OCI-LY1 (cell line): ENCODE measurements around the gene RAB6C.
"Not testable (repeated sequence)": the region's sequence is repeated elsewhere in the genome, so short reads cannot be mapped to it uniquely, and the experiment has no call there.

Experiments
- H2AFZ ChIP-seq: fragments of 200-600 bp; sonication (generic), shearing (Covaris generic); 2 replicates; pipeline ENCODE4 v1.6.0; 2014; ENCODE audit warnings: antibody characterized with exemption, mild to moderate bottlenecking, low read length
- H3F3A ChIP-seq: fragments of 200-600 bp; sonication (generic), shearing (Covaris generic); 2 replicates; pipeline ENCODE4 v1.6.0; 2014; ENCODE audit warnings: mild to moderate bottlenecking, antibody characterized with exemption, low read length, moderate library complexity; ENCODE audit not compliant: insufficient read depth
- H3K27ac ChIP-seq: fragments of 200-600 bp; sonication (generic); 2 replicates; pipeline ENCODE4 v1.5.1; 2014; ENCODE audit warnings: low read length, mixed run types, mild to moderate bottlenecking, low read depth; ENCODE audit not compliant: poor library complexity, severe bottlenecking
- H3K27me3 ChIP-seq: fragments of 200-600 bp; sonication (generic); 2 replicates; pipeline ENCODE4 v1.6.0; 2014; ENCODE audit warnings: antibody characterized with exemption, mild to moderate bottlenecking, low read length, moderate library complexity; ENCODE audit not compliant: insufficient read depth
- H3K36me3 ChIP-seq: fragments of 200-600 bp; sonication (generic); 2 replicates; pipeline ENCODE4 v1.6.1; 2014; ENCODE audit warnings: mild to moderate bottlenecking, antibody characterized with exemption, low read length, moderate library complexity, mixed read lengths; ENCODE audit not compliant: insufficient read depth
- H3K4me1 ChIP-seq: fragments of 200-600 bp; sonication (generic); 2 replicates; pipeline ENCODE4 v1.5.1; 2014; ENCODE audit warnings: mild to moderate bottlenecking, low read length, moderate library complexity; ENCODE audit not compliant: insufficient read depth, severe bottlenecking
- H3K4me2 ChIP-seq: fragments of 200-600 bp; sonication (generic), shearing (Covaris generic); 2 replicates; pipeline ENCODE4 v1.6.1; 2014; ENCODE audit warnings: low read length
- H3K4me3 ChIP-seq: fragments of 200-600 bp; sonication (generic); 2 replicates; pipeline ENCODE4 v1.5.1; 2014; ENCODE audit warnings: low read length, low read depth, mild to moderate bottlenecking, mixed read lengths; ENCODE audit not compliant: poor library complexity, severe bottlenecking
- H3K79me2 ChIP-seq: fragments of 200-600 bp; shearing (Covaris generic); 2 replicates; pipeline ENCODE4 v1.6.1; 2016; ENCODE audit warnings: mixed run types, low read length, mixed read lengths; ENCODE audit not compliant: insufficient read depth
- H3K9ac ChIP-seq: fragments of 200-600 bp; sonication (generic), shearing (Covaris generic); 2 replicates; pipeline ENCODE4 v1.6.1; 2014; ENCODE audit warnings: mild to moderate bottlenecking, low read length, mixed read lengths
- H3K9me2 ChIP-seq: fragments of 200-600 bp; sonication (generic), shearing (Covaris generic); 2 replicates; pipeline ENCODE4 v1.6.1; 2014; ENCODE audit warnings: low read depth, mild to moderate bottlenecking, low read length, mixed read lengths
- H3K9me3 ChIP-seq: fragments of 200-600 bp; shearing (Covaris generic); 2 replicates; pipeline ENCODE4 v1.6.1; 2014; ENCODE audit warnings: low read length, mixed read lengths
- H4K20me1 ChIP-seq: fragments of 200-600 bp; sonication (generic), shearing (Covaris generic); 2 replicates; pipeline ENCODE4 v1.6.0; 2016; ENCODE audit warnings: mild to moderate bottlenecking, low read length; ENCODE audit not compliant: insufficient read depth
- EZH2 ChIP-seq: fragments of 200-600 bp; sonication (generic), shearing (Covaris generic); IDR thresholded peaks from 2 replicates; pipeline ENCODE4 v1.8.0; 2017; ENCODE audit warnings: borderline replicate concordance, mixed run types, mild to moderate bottlenecking, antibody characterized with exemption, low read length, moderate library complexity, mixed read lengths
- TF ChIP-seq, protein P1 (sequence below): fragments of 200-600 bp; sonication (generic), shearing (Covaris generic); IDR thresholded peaks from 2 replicates; pipeline ENCODE4 v1.5.1; 2017; ENCODE audit warnings: mild to moderate bottlenecking, antibody characterized with exemption, low read length, moderate library complexity, mixed read lengths

The RAB6C gene

DNA sequence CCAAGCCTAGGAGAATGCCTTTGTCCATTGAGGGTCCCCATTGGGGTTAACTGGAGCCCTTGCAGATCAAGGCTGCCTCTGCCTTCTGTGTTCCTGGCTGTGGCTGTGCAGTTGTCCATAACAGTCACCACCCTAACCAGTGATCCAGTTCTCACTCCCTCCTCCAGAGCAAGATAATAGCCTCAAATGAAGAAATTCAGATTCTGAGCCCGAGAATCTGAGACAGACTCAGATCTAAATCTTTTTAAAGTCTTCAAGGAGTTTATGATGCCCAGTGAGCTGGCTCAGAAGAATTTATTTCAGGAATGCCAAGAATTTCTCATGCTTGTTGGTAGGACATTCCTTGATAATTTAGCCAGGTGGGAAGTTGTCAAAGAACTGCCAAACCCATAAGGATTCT lies 44.3 kb upstream of the RAB6C start:
- TF ChIP-seq, protein P1, sequence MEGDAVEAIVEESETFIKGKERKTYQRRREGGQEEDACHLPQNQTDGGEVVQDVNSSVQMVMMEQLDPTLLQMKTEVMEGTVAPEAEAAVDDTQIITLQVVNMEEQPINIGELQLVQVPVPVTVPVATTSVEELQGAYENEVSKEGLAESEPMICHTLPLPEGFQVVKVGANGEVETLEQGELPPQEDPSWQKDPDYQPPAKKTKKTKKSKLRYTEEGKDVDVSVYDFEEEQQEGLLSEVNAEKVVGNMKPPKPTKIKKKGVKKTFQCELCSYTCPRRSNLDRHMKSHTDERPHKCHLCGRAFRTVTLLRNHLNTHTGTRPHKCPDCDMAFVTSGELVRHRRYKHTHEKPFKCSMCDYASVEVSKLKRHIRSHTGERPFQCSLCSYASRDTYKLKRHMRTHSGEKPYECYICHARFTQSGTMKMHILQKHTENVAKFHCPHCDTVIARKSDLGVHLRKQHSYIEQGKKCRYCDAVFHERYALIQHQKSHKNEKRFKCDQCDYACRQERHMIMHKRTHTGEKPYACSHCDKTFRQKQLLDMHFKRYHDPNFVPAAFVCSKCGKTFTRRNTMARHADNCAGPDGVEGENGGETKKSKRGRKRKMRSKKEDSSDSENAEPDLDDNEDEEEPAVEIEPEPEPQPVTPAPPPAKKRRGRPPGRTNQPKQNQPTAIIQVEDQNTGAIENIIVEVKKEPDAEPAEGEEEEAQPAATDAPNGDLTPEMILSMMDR: no peak
- TF ChIP-seq EZH2: no peak
- Histone ChIP-seq H3K9ac (no peak overlapping the region), H3K9me2 (no peaks in the 10 kb centered on the region), H3K27me3 (no peaks in the 10 kb centered on the region), H4K20me1 (no peaks in the 10 kb centered on the region), H3K4me3 (no peak overlapping the region), H3K36me3 (no peaks in the 10 kb centered on the region), H3K79me2 (no peaks in the 10 kb centered on the region), H3K9me3 (no peaks in the 10 kb centered on the region), H2AFZ (no peak overlapping the region), H3K4me2 (no peak overlapping the region), H3F3A (no peaks in the 10 kb centered on the region), H3K27ac (no peak overlapping the region), H3K4me1 (no peaks in the 10 kb centered on the region)

DNA sequence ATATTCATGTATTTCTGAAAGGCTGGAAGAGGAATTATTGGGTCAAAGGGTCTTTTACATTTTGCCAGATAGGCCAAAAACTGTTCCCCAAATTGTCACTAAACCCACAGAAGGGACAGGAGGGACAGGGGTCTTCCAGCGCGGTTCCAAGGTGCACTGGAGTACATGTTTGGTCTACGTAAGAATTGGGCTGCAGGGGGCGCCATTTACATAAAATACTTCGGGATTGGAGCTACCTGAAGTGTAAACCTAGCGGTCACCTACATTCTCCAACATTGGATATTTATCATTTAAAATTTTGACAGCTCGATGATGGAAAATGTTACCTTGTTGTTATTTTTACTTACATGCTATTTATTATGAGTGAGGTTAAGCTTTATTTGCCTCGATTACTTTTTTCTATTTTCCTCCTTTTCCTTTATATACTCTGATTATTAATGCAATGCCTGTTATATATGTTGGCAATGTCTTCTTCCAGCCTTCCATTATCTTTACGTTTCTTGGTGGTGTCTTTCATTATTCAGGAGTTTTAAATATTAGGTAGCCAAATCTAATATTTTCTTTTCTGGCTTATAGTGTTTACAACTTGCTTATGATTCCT lies 43.0 kb upstream of the RAB6C start:
- H3F3A ChIP-seq: no peaks in the 10 kb centered on the region
- TF ChIP-seq EZH2: no peak
- TF ChIP-seq, protein P1: no peak
- no peak overlapping the region for H2AFZ ChIP-seq
- no peaks in the 10 kb centered on the region for H3K9me3 ChIP-seq
- H3K27ac ChIP-seq: no peak overlapping the region
- H3K27me3 ChIP-seq: no peaks in the 10 kb centered on the region
- no peaks in the 10 kb centered on the region for H3K36me3 ChIP-seq
- no peaks in the 10 kb centered on the region for H4K20me1 ChIP-seq
- no peak overlapping the region for H3K9ac ChIP-seq
- H3K4me1 ChIP-seq: no peaks in the 10 kb centered on the region
- H3K79me2 ChIP-seq: no peaks in the 10 kb centered on the region
- H3K4me3 ChIP-seq: no peak overlapping the region
- H3K4me2 ChIP-seq: no peak overlapping the region
- no peaks in the 10 kb centered on the region for H3K9me2 ChIP-seq

DNA sequence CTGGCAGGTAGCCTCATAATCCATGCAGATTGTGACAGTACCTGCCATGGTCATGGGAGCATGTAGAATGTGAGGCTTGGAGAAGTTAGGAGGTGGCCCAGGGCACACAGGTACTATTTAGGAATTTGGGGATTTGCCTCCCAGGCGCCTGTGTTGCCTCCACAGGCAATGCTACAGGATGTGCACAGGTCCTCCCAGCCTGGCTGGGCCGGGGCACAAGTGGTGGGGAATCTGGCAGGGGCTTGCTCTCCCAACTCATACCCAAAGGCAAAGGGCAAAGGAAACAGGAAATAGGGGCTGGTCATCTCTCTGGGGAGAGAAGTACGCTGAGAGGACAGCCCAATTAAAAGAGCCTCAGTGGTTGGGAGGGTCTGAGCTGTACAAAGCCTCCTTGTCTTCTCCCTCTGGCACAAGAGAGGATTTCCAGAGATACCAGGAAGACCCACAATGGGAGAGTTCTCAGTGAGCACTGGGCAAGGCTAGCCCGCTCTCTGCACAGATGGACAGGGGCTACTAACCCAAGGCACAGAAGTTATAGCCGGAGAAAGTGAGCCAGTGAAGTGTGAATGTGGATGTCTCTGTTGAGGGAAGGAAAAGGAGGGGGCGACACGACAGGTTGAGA lies 40.5 kb upstream of the RAB6C start:
- H2AFZ ChIP-seq, H3K27ac ChIP-seq, H3K27me3 ChIP-seq, H3F3A ChIP-seq, H3K4me1 ChIP-seq, H3K4me3 ChIP-seq, H3K9me3 ChIP-seq, H4K20me1 ChIP-seq, H3K79me2 ChIP-seq, H3K9ac ChIP-seq, H3K9me2 ChIP-seq, H3K4me2 ChIP-seq, H3K36me3 ChIP-seq: not testable (repeated sequence)

DNA sequence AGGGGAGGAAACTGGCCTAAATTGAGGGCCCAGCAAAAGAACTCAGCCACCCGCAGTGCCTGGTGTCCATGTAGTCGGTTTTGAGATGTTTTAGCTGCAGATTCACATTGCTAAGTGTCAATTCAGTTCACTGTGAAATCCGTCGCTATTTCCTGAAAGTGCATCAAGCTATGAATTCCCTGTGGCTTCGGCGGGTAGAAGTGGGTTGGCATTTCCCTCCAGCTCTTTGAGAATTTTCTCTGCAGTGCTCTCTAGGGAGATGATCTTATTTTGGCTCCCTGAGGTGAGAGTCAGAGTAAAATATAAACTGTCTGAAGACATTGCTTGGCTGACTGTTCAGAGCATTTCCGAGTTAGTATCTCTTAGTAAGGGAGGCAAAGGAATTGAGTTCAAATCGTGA lies 36.0 kb upstream of the RAB6C start:
- H3K9me3 ChIP-seq, H3K27ac ChIP-seq: not testable (repeated sequence)

More for the DNA sequence above, 36.0 kb upstream of the RAB6C start:
- not testable (repeated sequence) for H3K79me2 ChIP-seq, H3K4me3 ChIP-seq, H3K9me2 ChIP-seq, H3F3A ChIP-seq, H3K9ac ChIP-seq, H2AFZ ChIP-seq, H3K36me3 ChIP-seq, H3K4me1 ChIP-seq, H4K20me1 ChIP-seq, H3K4me2 ChIP-seq, H3K27me3 ChIP-seq
